Measurements from ENCODE around the gene FAM25G.

GRCh38 chr10:47440207-47440606 lies 51.3 kb downstream of the FAM25G start:
- TF ChIP-seq POLR2A (IDR thresholded peaks at IDR 0.05) (no peak), POLR2AphosphoS5 (IDR thresholded peaks at IDR 0.05) (no peak)
- TF ChIP-seq, protein P1, sequence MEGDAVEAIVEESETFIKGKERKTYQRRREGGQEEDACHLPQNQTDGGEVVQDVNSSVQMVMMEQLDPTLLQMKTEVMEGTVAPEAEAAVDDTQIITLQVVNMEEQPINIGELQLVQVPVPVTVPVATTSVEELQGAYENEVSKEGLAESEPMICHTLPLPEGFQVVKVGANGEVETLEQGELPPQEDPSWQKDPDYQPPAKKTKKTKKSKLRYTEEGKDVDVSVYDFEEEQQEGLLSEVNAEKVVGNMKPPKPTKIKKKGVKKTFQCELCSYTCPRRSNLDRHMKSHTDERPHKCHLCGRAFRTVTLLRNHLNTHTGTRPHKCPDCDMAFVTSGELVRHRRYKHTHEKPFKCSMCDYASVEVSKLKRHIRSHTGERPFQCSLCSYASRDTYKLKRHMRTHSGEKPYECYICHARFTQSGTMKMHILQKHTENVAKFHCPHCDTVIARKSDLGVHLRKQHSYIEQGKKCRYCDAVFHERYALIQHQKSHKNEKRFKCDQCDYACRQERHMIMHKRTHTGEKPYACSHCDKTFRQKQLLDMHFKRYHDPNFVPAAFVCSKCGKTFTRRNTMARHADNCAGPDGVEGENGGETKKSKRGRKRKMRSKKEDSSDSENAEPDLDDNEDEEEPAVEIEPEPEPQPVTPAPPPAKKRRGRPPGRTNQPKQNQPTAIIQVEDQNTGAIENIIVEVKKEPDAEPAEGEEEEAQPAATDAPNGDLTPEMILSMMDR (IDR thresholded peaks at IDR 0.05): no peak
